ENCODE results near the gene OR51V1.

DNA sequence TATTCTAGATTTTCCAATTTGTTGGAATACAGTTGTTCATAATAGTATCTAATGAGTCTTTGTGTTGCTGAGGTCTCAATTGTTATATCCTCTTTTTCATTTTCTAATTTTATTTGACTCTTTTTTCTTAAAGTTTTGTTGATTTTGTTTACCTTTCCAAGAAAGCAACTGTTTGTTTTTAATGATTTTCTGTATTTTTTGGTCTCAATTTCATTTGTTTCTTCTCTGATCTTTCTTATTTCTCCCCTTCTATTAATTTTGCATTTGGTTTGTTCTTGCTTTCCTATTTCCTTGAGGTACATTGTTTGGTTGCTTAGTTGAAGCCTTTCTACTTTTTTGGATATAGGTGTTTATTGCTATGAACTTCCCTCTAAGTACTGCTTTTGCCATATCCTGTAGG, 40.7 kb downstream of the OR51V1 start:
- TF ChIP-seq, protein P1, sequence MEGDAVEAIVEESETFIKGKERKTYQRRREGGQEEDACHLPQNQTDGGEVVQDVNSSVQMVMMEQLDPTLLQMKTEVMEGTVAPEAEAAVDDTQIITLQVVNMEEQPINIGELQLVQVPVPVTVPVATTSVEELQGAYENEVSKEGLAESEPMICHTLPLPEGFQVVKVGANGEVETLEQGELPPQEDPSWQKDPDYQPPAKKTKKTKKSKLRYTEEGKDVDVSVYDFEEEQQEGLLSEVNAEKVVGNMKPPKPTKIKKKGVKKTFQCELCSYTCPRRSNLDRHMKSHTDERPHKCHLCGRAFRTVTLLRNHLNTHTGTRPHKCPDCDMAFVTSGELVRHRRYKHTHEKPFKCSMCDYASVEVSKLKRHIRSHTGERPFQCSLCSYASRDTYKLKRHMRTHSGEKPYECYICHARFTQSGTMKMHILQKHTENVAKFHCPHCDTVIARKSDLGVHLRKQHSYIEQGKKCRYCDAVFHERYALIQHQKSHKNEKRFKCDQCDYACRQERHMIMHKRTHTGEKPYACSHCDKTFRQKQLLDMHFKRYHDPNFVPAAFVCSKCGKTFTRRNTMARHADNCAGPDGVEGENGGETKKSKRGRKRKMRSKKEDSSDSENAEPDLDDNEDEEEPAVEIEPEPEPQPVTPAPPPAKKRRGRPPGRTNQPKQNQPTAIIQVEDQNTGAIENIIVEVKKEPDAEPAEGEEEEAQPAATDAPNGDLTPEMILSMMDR (IDR thresholded peaks at IDR 0.05): no peak
- TF ChIP-seq POLR2A (IDR thresholded peaks at IDR 0.05): no peak

All from transverse colon (tissue), 3 donors.